GM19351 (cell line): ENCODE data around the gene PPP2R2B.
A peak's percentile ranks its signal among the peaks of the same experiment; 100 is the strongest.

Source experiments
- ATAC-seq: cut with Tn5 transposase; IDR thresholded peaks from one replicate; pipeline ENCODE4 v1.9.1; 2021; ENCODE audit warnings: mild to moderate bottlenecking, moderate library complexity; ENCODE audit not compliant: unreplicated experiment

PPP2R2B gene

GRCh38 chr5:146888351-146888978 lies 9.9 kb upstream of the PPP2R2B start:
- ATAC-seq: no peak

- ATAC-seq: no peak
Measured at GRCh38 chr5:146884066-146884626, 5.6 kb upstream of the PPP2R2B start.

GRCh38 chr5:146883511-146883910 lies 5.0 kb upstream of the PPP2R2B start:
- no peak for ATAC-seq

GRCh38 chr5:146880966-146881365 lies 2.4 kb upstream of the PPP2R2B start:
- no peak for ATAC-seq

GRCh38 chr5:146877783-146878475 lies 628 bp downstream of the PPP2R2B start:
- peak; percentile 29 for ATAC-seq

GRCh38 chr5:146877178-146877681 lies 1.3 kb downstream of the PPP2R2B start:
- no peak for ATAC-seq

GRCh38 chr5:146873186-146873917 lies 5.2 kb downstream of the PPP2R2B start:
- ATAC-seq: no peak

GRCh38 chr5:146872188-146872587 lies 6.4 kb downstream of the PPP2R2B start:
- ATAC-seq: no peak

- ATAC-seq: no peak
Measured at GRCh38 chr5:146867996-146868708, 10.4 kb downstream of the PPP2R2B start.

- ATAC-seq: no peak
Measured at GRCh38 chr5:146866263-146866662, 12.3 kb downstream of the PPP2R2B start.

GRCh38 chr5:146862641-146863040 lies 15.9 kb downstream of the PPP2R2B start:
- no peak for ATAC-seq

- no peak for ATAC-seq
Measured at GRCh38 chr5:146860213-146860893, 18.2 kb downstream of the PPP2R2B start.

GRCh38 chr5:146852089-146852488 lies 26.5 kb downstream of the PPP2R2B start:
- ATAC-seq: no peak

GRCh38 chr5:146851133-146851532 lies 27.4 kb downstream of the PPP2R2B start:
- no peak for ATAC-seq

GRCh38 chr5:146849694-146850303 lies 28.8 kb downstream of the PPP2R2B start:
- no peak for ATAC-seq

GRCh38 chr5:146848133-146848532 lies 30.4 kb downstream of the PPP2R2B start:
- no peak for ATAC-seq

- ATAC-seq: no peak
Measured at GRCh38 chr5:146840016-146840415, 38.5 kb downstream of the PPP2R2B start.

- no peak for ATAC-seq
Measured at GRCh38 chr5:146836226-146836842, 42.2 kb downstream of the PPP2R2B start.

GRCh38 chr5:146832985-146833732 lies 45.4 kb downstream of the PPP2R2B start:
- ATAC-seq: no peak
